D721Med (cell line): ENCODE data around the gene MRC2.
"Not testable (repeated sequence)": the region's sequence is repeated elsewhere in the genome, so short reads cannot be mapped to it uniquely, and the experiment has no call there.

Experiments used
- DNase-seq: peaks from one replicate; pipeline ENCODE4 v3.0.0; 2011; ENCODE audit warnings: low spot score; ENCODE audit not compliant: insufficient read length
- FAIRE-seq: peaks from 2 replicates; lab custom pipeline; 2011; peaks lifted over from hg19 to GRCh38; lab: Jason Lieb, UNC
- CTCF ChIP-seq: IDR thresholded peaks from 2 replicates; pipeline ENCODE4 v1.5.1; 2012; ENCODE audit warnings: mild to moderate bottlenecking, control low read depth; ENCODE audit not compliant: insufficient read depth; ENCODE audit errors: missing control alignments

The MRC2 gene

GRCh38 chr17:62692721-62693431 is 65.4 kb downstream of the MRC2 start:
- peak; percentile 33 for TF ChIP-seq CTCF
- FAIRE-seq = no peak
- DNase-seq = no peak

- no peak for TF ChIP-seq CTCF
- FAIRE-seq = no peak
- DNase-seq = no peak
Observed at GRCh38 chr17:62693616-62694409, 66.3 kb downstream of the MRC2 start.

GRCh38 chr17:62695093-62695738 is 67.7 kb downstream of the MRC2 start:
- not testable (repeated sequence) for DNase-seq, FAIRE-seq

GRCh38 chr17:62696256-62696655 is 68.8 kb downstream of the MRC2 start:
- FAIRE-seq = no peak
- no peak for DNase-seq
- no peak for TF ChIP-seq CTCF

GRCh38 chr17:62696726-62697490 is 69.4 kb downstream of the MRC2 start:
- FAIRE-seq (no peak), DNase-seq (no peak)
- no peak for TF ChIP-seq CTCF

DNA sequence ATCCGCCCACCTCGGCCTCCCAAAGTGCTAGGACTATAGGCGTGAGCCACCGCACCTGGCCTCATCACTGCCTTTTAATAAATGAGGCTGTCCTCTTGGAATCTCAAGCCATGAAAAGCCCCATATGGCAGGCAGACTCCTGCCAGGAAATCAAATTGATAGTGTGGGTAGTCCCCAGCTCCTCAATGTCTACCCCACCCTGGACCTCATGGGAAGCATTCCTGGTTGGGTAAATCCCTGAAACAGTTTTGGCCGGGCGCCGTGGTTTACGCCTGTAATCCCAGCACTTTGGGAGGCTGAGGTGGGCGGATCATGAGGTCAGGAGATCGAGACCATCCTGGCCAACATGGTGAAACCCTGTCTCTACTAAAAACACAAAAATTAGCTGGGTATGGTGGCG is 71.0 kb downstream of the MRC2 start:
- DNase-seq, FAIRE-seq: not testable (repeated sequence)

DNA sequence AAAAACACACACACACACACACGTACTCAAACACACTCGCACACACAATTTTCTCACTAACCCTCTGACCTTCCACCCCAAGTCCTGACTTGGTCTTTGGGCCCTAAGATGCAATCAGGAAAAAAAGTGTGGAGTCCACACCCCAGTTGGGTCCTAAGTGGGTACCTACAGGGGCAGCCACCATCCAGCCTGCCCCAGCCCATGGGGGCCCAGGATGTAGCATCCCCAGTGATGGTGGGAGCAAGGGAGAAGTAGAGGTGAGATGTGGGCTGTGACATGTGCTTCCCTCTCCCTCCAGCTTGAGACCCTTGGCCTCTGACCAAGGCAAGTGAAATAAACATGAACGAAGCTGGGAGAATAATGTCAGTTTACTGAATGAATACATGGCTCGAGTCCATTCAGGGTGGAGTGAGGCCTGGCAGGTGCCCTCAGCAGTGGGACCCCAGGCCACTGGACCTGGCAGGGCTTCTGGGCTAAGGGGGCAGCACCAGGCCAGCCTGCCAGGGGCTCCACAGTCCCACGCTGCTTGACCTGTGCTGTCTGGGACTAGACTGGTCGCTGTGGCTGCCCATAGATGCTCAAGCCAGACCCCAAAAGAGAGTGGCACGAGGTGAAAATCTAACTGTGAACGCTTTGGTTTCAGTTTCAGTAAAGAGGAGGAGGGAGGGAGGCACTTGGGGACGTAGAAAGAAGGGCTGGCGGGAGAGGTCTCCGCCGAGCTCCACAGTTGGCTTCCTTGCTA is 73.7 kb downstream of the MRC2 start:
- no peak for TF ChIP-seq CTCF
- DNase-seq (no peak), FAIRE-seq (no peak)
